Measurements from ENCODE around the gene POLR1E. TPM values are rescaled to one million over a fixed set of nuclear protein-coding genes. Genes with fewer than 3 reads are reported as not detected.

Gene POLR1E
- total and polyA plus RNA-seq, 9 of the 15 experiments (the other 6 are each of a cell fraction or from before 2014, with no cell fraction given): 18.9 to 102 (median 74.4) TPM

GRCh38 chr9:37465249-37466036 lies 20.3 kb upstream of the POLR1E start, which contains the start of gene ZBTB5:
Gene ZBTB5, minus strand, starts transcription at chr9:37465450. Its CDS starts 22,899 bp downstream, at chr9:37442551.
- intact Hi-C loops (cut with micrococcal nuclease) (loop anchor here (1.0 kb wide), 1 partner anchor 125 kb away; no protein-coding TSS in a partner anchor), in situ Hi-C loops (cut with MboI) (no loop called here)
- CTCF ChIA-PET (ENCODE audit: low intra/inter-chr PET ratio): no interaction called here
- no peaks in the 10 kb centered on the region for H3K9me1 ChIP-seq (ENCODE audit: control insufficient read depth, insufficient read depth, low read length)
- H3K4me3 ChIP-seq: peak within 1 kb of the TSS; percentile 65
- peaks cover 10% of the 10 kb centered on the region; the same call in 1 of the 3 replicates for H3K36me3 ChIP-seq (ENCODE audit: control insufficient read depth, insufficient read depth, low read length)
- peak; percentile 99 to 100 (median 100) for DNase-seq (ENCODE audit: extremely low read depth in 1 of 4, low spot score in 3 of 4)
- FAIRE-seq: peak; percentile 97
- H3K79me2 ChIP-seq (ENCODE audit: control insufficient read depth, insufficient read depth, low read length): peaks cover 47% of the 10 kb centered on the region
- ATAC-seq: peak; percentile 89
- no peaks in the 10 kb centered on the region for H3K9me3 ChIP-seq (replicated peaks; ENCODE audit: control insufficient read depth, insufficient read depth, low read depth, low read length)
- H3K27me3 ChIP-seq (ENCODE audit: control insufficient read depth in 2 of 2, insufficient read depth in 2 of 2, low read length in 2 of 2): no peaks in the 10 kb centered on the region
- peak within 1 kb of the TSS; percentile 95 for H3K27ac ChIP-seq (ENCODE audit: extremely low read depth, low read depth, low read length)
- H2AFZ ChIP-seq (ENCODE audit: low read depth, low read length): peak within 1 kb of the TSS; percentile 99
- peak within 1 kb of the TSS; percentile 89 to 99 for H3K9ac ChIP-seq (ENCODE audit: insufficient read depth in 1 of 2, low read depth in 2 of 2, low read length in 2 of 2)
- WGBS (ENCODE audit: insufficient coverage, low coverage, missing lambda C conversion rate): under 1% methylated on average over 44 of the region's 52 CpGs
- H3K4me2 ChIP-seq (ENCODE audit: insufficient read depth, low read length): peak within 1 kb of the TSS; percentile 91
- H4K20me1 ChIP-seq (replicated peaks; ENCODE audit: control insufficient read depth, insufficient read depth, low read length): no peaks in the 10 kb centered on the region
- POLR2A ChIA-PET: interaction anchor here (0.5 to 6.0 kb wide), 13 partner anchors 13 to 733 kb away, joined by 3 to 65 read pairs (median 4); partner anchors contain the start of gene GRHPR
- BruUV-seq (replicated peaks): no TSS peak
- peaks cover 16 to 28% of the 10 kb centered on the region in 2 experiments for H3K4me1 ChIP-seq (replicated peaks in 1 of 2; ENCODE audit: control insufficient read depth in 2 of 2, insufficient read depth in 2 of 2, low read length in 2 of 2)
- no peak for TF ChIP-seq CBX8 (IDR thresholded peaks at IDR 0.05; ENCODE audit: borderline replicate concordance, extremely low read depth, low read depth, low read length, poor library complexity, severe bottlenecking)
- peak; percentile 52; the same call in 1 of the 2 replicates for TF ChIP-seq RFX5 (IDR thresholded peaks at IDR 0.05; ENCODE audit: low read depth, low read length)
- TF ChIP-seq SRSF1 (IDR thresholded peaks at IDR 0.05; ENCODE audit: low read depth, low read length): no peak
- TF ChIP-seq MAFK (IDR thresholded peaks at IDR 0.05; ENCODE audit: low read length): no peak
- TF ChIP-seq ZNF655 (CRISPR knock-in tag; IDR thresholded peaks at IDR 0.05): no peak
- TF ChIP-seq, protein P1, sequence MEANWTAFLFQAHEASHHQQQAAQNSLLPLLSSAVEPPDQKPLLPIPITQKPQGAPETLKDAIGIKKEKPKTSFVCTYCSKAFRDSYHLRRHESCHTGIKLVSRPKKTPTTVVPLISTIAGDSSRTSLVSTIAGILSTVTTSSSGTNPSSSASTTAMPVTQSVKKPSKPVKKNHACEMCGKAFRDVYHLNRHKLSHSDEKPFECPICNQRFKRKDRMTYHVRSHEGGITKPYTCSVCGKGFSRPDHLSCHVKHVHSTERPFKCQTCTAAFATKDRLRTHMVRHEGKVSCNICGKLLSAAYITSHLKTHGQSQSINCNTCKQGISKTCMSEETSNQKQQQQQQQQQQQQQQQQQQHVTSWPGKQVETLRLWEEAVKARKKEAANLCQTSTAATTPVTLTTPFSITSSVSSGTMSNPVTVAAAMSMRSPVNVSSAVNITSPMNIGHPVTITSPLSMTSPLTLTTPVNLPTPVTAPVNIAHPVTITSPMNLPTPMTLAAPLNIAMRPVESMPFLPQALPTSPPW (CRISPR knock-in tag; IDR thresholded peaks at IDR 0.05): no peak
- 0 out of 2 replicates have a peak, but pooled peaks have one; percentile 23 for TF ChIP-seq CEBPB (tag; IDR thresholded peaks at IDR 0.05)
- no peak for TF ChIP-seq NCOA2 (IDR thresholded peaks at IDR 0.05; ENCODE audit: partially characterized antibody in 2 of 2)
- no peak for TF ChIP-seq ZNF707 (CRISPR knock-in tag; conservative IDR thresholded peaks at IDR 0.05)
- TF ChIP-seq NR2C2 (CRISPR knock-in tag; IDR thresholded peaks at IDR 0.05): no peak
- peak; percentile 82 for TF ChIP-seq NR2C2 (tag; IDR thresholded peaks at IDR 0.05)
- TF ChIP-seq CBX1 (IDR thresholded peaks at IDR 0.05; ENCODE audit: low read depth): no peak
- peak; percentile 92 for TF ChIP-seq SAP30 (IDR thresholded peaks at IDR 0.05; ENCODE audit: borderline replicate concordance, insufficient read depth, low read depth, low read length, poor library complexity, severe bottlenecking)
- TF ChIP-seq TAL1 (IDR thresholded peaks at IDR 0.05): no peak
- TF ChIP-seq STAG1 (CRISPR knock-in tag; IDR thresholded peaks at IDR 0.05; ENCODE audit: borderline replicate concordance): no peak
- TF ChIP-seq, protein P2, sequence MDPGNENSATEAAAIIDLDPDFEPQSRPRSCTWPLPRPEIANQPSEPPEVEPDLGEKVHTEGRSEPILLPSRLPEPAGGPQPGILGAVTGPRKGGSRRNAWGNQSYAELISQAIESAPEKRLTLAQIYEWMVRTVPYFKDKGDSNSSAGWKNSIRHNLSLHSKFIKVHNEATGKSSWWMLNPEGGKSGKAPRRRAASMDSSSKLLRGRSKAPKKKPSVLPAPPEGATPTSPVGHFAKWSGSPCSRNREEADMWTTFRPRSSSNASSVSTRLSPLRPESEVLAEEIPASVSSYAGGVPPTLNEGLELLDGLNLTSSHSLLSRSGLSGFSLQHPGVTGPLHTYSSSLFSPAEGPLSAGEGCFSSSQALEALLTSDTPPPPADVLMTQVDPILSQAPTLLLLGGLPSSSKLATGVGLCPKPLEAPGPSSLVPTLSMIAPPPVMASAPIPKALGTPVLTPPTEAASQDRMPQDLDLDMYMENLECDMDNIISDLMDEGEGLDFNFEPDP (CRISPR knock-in tag; IDR thresholded peaks at IDR 0.05): no peak
- no peak for TF ChIP-seq ZNF24 (IDR thresholded peaks at IDR 0.05)

Data from K562 (cell line).